HepG2 (cell line): ENCODE measurements around the gene FXR2. TPM values are rescaled to one million over a fixed set of nuclear protein-coding genes. Genes with fewer than 3 reads are reported as not detected.

Source experiments
- ARID5B ChIP-seq: IDR thresholded peaks from 2 replicates; pipeline ENCODE4 v1.4.0; 2020; ENCODE audit warnings: mild to moderate bottlenecking, missing genetic modification reagents
- ATF7 ChIP-seq, 2 experiments: fragments of 450-650 bp in 1 of 2; sonication (generic) in 1 of 2; formaldehyde crosslinking in 1 of 2; IDR thresholded peaks; 2 replicates each; pipeline versions ENCODE4 v1.4.0 to v1.6.1; 2016 to 2020; ENCODE audit warnings: antibody characterized with exemption in 1 of 2, mild to moderate bottlenecking in 1 of 2, missing genetic modification reagents in 1 of 2
- BORCS8-MEF2B ChIP-seq: sonication (generic); formaldehyde crosslinking; IDR thresholded peaks from 2 replicates; pipeline ENCODE4 v1.8.0; 2022; ENCODE audit warnings: mild to moderate bottlenecking, missing genetic modification reagents
- HHEX ChIP-seq: IDR thresholded peaks from 2 replicates; pipeline ENCODE4 v1.6.1; 2016; ENCODE audit warnings: control low read depth
- MLXIP ChIP-seq: sonication (generic); formaldehyde crosslinking; IDR thresholded peaks from 2 replicates; pipeline ENCODE4 v1.9.0; 2021; ENCODE audit warnings: missing genetic modification reagents, borderline replicate concordance
- SNRNP70 ChIP-seq: fragments of 200-400 bp; formaldehyde crosslinking; IDR thresholded peaks from 2 replicates; pipeline ENCODE4 v1.6.1; 2017; ENCODE audit warnings: mild to moderate bottlenecking, low read depth, low read length, moderate library complexity
- ZBTB40 ChIP-seq, 2 experiments: fragments of 450-650 bp in 1 of 2; sonication (generic) in 1 of 2; formaldehyde crosslinking in 1 of 2; IDR thresholded peaks; 2 replicates each; pipeline versions ENCODE4 v1.6.1 to v1.8.0; 2016 to 2022; ENCODE audit warnings: antibody characterized with exemption in 1 of 2, mild to moderate bottlenecking in 1 of 2, missing genetic modification reagents in 1 of 2
- ZEB1 ChIP-seq: IDR thresholded peaks from 2 replicates; pipeline ENCODE4 v1.6.1; 2012; ENCODE audit warnings: mild to moderate bottlenecking, low read depth, inconsistent platforms; ENCODE audit not compliant: insufficient replicate concordance
- ZNF484 ChIP-seq: sonication (generic); formaldehyde crosslinking; IDR thresholded peaks from 2 replicates; pipeline ENCODE4 v1.5.1; 2020; ENCODE audit warnings: mild to moderate bottlenecking, low read depth, missing genetic modification reagents, borderline replicate concordance
- ZNF549 ChIP-seq: sonication (generic); formaldehyde crosslinking; IDR thresholded peaks from 2 replicates; pipeline ENCODE4 v1.5.0; 2020; ENCODE audit warnings: missing genetic modification reagents
- ZNF558 ChIP-seq: sonication (generic); formaldehyde crosslinking; IDR thresholded peaks from 2 replicates; pipeline ENCODE4 v1.9.0; 2022; ENCODE audit warnings: mild to moderate bottlenecking, missing genetic modification reagents, borderline replicate concordance
- ZNF709 ChIP-seq: sonication (generic); formaldehyde crosslinking; IDR thresholded peaks from 2 replicates; pipeline ENCODE4 v1.5.0; 2020; ENCODE audit warnings: mild to moderate bottlenecking, missing genetic modification reagents
- ZSCAN25 ChIP-seq: sonication (generic); formaldehyde crosslinking; IDR thresholded peaks from 2 replicates; pipeline ENCODE4 v1.8.0; 2022; ENCODE audit warnings: mild to moderate bottlenecking, missing genetic modification reagents
- polyA plus RNA-seq, 8 experiments: library from polyadenylated mRNA; depleted of rRNA in 3 of 8; stranded (reverse) in 7 of 8; unstranded in 1 of 8; fragments of >200 nt; fragmentation: Illumina TruSeq in 4 of 8; extraction: Trizol in 4 of 8; gene quantifications; 2 replicates each; pipeline versions ENCODE4 v1.2.1 to v1.2.3, GENCODE V29; 2011 to 2016; ENCODE audit warnings: low read depth in 4 of 8, missing spikeins in 1 of 8, mixed read lengths in 1 of 8; ENCODE audit not compliant: insufficient read depth in 1 of 8
- total RNA-seq, 5 experiments: library from RNA; depleted of rRNA; stranded (reverse); fragments of >200 nt; fragmentation: Illumina TruSeq; extraction: Trizol; gene quantifications; 2 replicates each; pipeline ENCODE4 v1.2.3, GENCODE V29; 2016; ENCODE audit warnings: low read depth in 1 of 5

Gene FXR2
- total and polyA plus RNA-seq, 2 of the 13 experiments (the other 11 are each of a cell fraction or from before 2014, with no cell fraction given): 20.9 to 24.4 TPM

- no peak for TF ChIP-seq ZBTB40 (IDR thresholded peaks at IDR 0.05)
- no peak; the same call in 1 of the 2 replicates for TF ChIP-seq ZBTB40 (CRISPR knock-in tag; IDR thresholded peaks at IDR 0.05)
- TF ChIP-seq ZSCAN25 (CRISPR knock-in tag): no peak
- TF ChIP-seq ZNF709 (CRISPR knock-in tag): no peak; the same call in 1 of the 2 replicates
- no peak for TF ChIP-seq ATF7 (IDR thresholded peaks at IDR 0.05)
- no peak for TF ChIP-seq ATF7 (CRISPR knock-in tag; IDR thresholded peaks at IDR 0.05)
- TF ChIP-seq ZNF549 (CRISPR knock-in tag): no peak
- TF ChIP-seq BORCS8-MEF2B (CRISPR knock-in tag): no peak
- no peak for TF ChIP-seq MLXIP
- TF ChIP-seq ZNF558 (CRISPR knock-in tag): no peak
- TF ChIP-seq ZEB1: no peak
- TF ChIP-seq ZNF484: no peak
- TF ChIP-seq HHEX (CRISPR knock-in tag): no peak
- TF ChIP-seq ARID5B (CRISPR knock-in tag): no peak
- no peak for TF ChIP-seq SNRNP70
Measured at GRCh38 chr17:7561589-7562207, 53.0 kb downstream of the FXR2 start, which contains the start of gene SENP3 (continued).
